HEK293 (cell line): ENCODE results near the gene IFNAR1.

Source experiments
- CTCF ChIA-PET: fragments of 350-600 bp; formaldehyde crosslinking; extraction: SDS; loops from one replicate; lab custom pipeline; 2021; ENCODE audit warnings: antibody characterized with exemption; lab: Yijun Ruan, JAX
- POLR2A ChIA-PET: fragments of 300-600 bp; formaldehyde crosslinking; extraction: SDS; loops from one replicate; lab custom pipeline; 2020; ENCODE audit warnings: antibody characterized with exemption, inconsistent platforms; lab: Yijun Ruan, JAX
- H3K27ac ChIP-seq: fragments of 200-500 bp; sonication (Bioruptor generic); 2 replicates; pipeline ENCODE4 v1.5.1; 2014; ENCODE audit warnings: low read depth, low read length, control low read depth, inconsistent platforms; ENCODE audit errors: extremely low read depth
- H3K36me3 ChIP-seq, 2 experiments: fragments of 200-500 bp in 1 of 2; sonication (Bioruptor generic) in 1 of 2; 1 replicate in 1 of 2; 2 replicates in 1 of 2; pipeline ENCODE4 v1.5.1; 2014 to 2017; ENCODE audit warnings: inconsistent platforms in 2 of 2, low read length in 2 of 2; ENCODE audit not compliant: control insufficient read depth in 2 of 2, insufficient read depth in 1 of 2
- H3K4me1 ChIP-seq: fragments of 200-500 bp; sonication (Bioruptor generic); 2 replicates; pipeline ENCODE4 v1.5.1; 2014; ENCODE audit warnings: mild to moderate bottlenecking, low read length, inconsistent platforms; ENCODE audit not compliant: control insufficient read depth, insufficient read depth
- H3K4me3 ChIP-seq: 2 replicates; pipeline ENCODE4 v1.5.1; 2011; ENCODE audit warnings: low read depth, mild to moderate bottlenecking, control low read depth, low read length, moderate library complexity
- H3K9me3 ChIP-seq: fragments of 200-500 bp; sonication (Bioruptor generic); 2 replicates; pipeline ENCODE4 v1.5.1; 2014; ENCODE audit warnings: low read depth, low read length, inconsistent platforms; ENCODE audit not compliant: control insufficient read depth, insufficient read depth
- BCL11B ChIP-seq: fragments of 450-650 bp; formaldehyde crosslinking; IDR thresholded peaks from 2 replicates; pipeline ENCODE4 v1.5.1; 2016; ENCODE audit warnings: low read depth, missing biosample characterization, missing genetic modification characterization
- GLIS1 ChIP-seq: fragments of 450-650 bp; formaldehyde crosslinking; IDR thresholded peaks from 2 replicates; pipeline ENCODE4 v1.5.1; 2016; ENCODE audit warnings: missing biosample characterization, missing genetic modification characterization
- KLF17 ChIP-seq: fragments of 450-650 bp; formaldehyde crosslinking; IDR thresholded peaks from 2 replicates; pipeline ENCODE4 v1.5.1; 2016; ENCODE audit warnings: missing biosample characterization, missing genetic modification characterization
- KLF7 ChIP-seq: fragments of 450-650 bp; formaldehyde crosslinking; IDR thresholded peaks from 2 replicates; pipeline ENCODE4 v1.5.1; 2016; ENCODE audit warnings: missing biosample characterization, missing genetic modification characterization, borderline replicate concordance
- PBX3 ChIP-seq: sonication (generic); formaldehyde crosslinking; IDR thresholded peaks from 2 replicates; pipeline ENCODE4 v1.8.1; 2022; ENCODE audit warnings: mild to moderate bottlenecking, moderate library complexity, missing genetic modification reagents
- RBAK ChIP-seq: fragments of 450-650 bp; formaldehyde crosslinking; IDR thresholded peaks from 2 replicates; pipeline ENCODE4 v1.5.1; 2016; ENCODE audit warnings: missing biosample characterization, missing genetic modification characterization
- SCRT2 ChIP-seq: fragments of 450-650 bp; formaldehyde crosslinking; IDR thresholded peaks from 2 replicates; pipeline ENCODE4 v1.5.1; 2016; ENCODE audit warnings: missing biosample characterization, missing genetic modification characterization
- SP2 ChIP-seq: fragments of 450-650 bp; formaldehyde crosslinking; IDR thresholded peaks from 2 replicates; pipeline ENCODE4 v1.5.1; 2016; ENCODE audit warnings: missing biosample characterization, missing genetic modification characterization
- YY2 ChIP-seq: fragments of 450-650 bp; formaldehyde crosslinking; IDR thresholded peaks from 2 replicates; pipeline ENCODE4 v1.5.1; 2016; ENCODE audit warnings: missing biosample characterization, missing genetic modification characterization
- ZBTB49 ChIP-seq: fragments of 450-650 bp; formaldehyde crosslinking; IDR thresholded peaks from 2 replicates; pipeline ENCODE4 v1.5.1; 2016; ENCODE audit warnings: missing biosample characterization, missing genetic modification characterization, low read depth
- ZFP37 ChIP-seq: fragments of 450-650 bp; formaldehyde crosslinking; IDR thresholded peaks from 2 replicates; pipeline ENCODE4 v1.5.1; 2016; ENCODE audit warnings: missing biosample characterization, missing genetic modification characterization
- ZFP41 ChIP-seq: fragments of 450-650 bp; formaldehyde crosslinking; IDR thresholded peaks from 2 replicates; pipeline ENCODE4 v1.5.1; 2016; ENCODE audit warnings: missing biosample characterization, missing genetic modification characterization, borderline replicate concordance
- ZNF157 ChIP-seq: fragments of 450-650 bp; formaldehyde crosslinking; IDR thresholded peaks from 2 replicates; pipeline ENCODE4 v1.5.1; 2016; ENCODE audit warnings: missing biosample characterization, missing genetic modification characterization
- ZNF202 ChIP-seq: fragments of 450-650 bp; formaldehyde crosslinking; IDR thresholded peaks from 2 replicates; pipeline ENCODE4 v1.5.1; 2016; ENCODE audit warnings: missing biosample characterization, missing genetic modification characterization, borderline replicate concordance
- ZNF280D ChIP-seq: fragments of 450-650 bp; formaldehyde crosslinking; IDR thresholded peaks from 2 replicates; pipeline ENCODE4 v1.5.1; 2016; ENCODE audit warnings: missing biosample characterization, missing genetic modification characterization
- ZNF292 ChIP-seq: fragments of 450-650 bp; formaldehyde crosslinking; IDR thresholded peaks from 2 replicates; pipeline ENCODE4 v1.5.1; 2016; ENCODE audit warnings: low read depth, missing biosample characterization, missing genetic modification characterization, borderline replicate concordance
- ZNF350 ChIP-seq: fragments of 450-650 bp; formaldehyde crosslinking; IDR thresholded peaks from 2 replicates; pipeline ENCODE4 v1.5.0; 2017; ENCODE audit warnings: missing biosample characterization, mild to moderate bottlenecking, missing genetic modification characterization
- ZNF549 ChIP-seq: fragments of 450-650 bp; IDR thresholded peaks from 2 replicates; pipeline ENCODE4 v1.5.1; 2018; ENCODE audit warnings: missing biosample characterization, missing genetic modification characterization, mild to moderate bottlenecking, inconsistent platforms, moderate library complexity
- ZNF677 ChIP-seq: fragments of 450-650 bp; IDR thresholded peaks from 2 replicates; pipeline ENCODE4 v1.5.0; 2018; ENCODE audit warnings: missing biosample characterization, mild to moderate bottlenecking, missing genetic modification characterization, moderate library complexity
- ZNF785 ChIP-seq: fragments of 450-650 bp; formaldehyde crosslinking; IDR thresholded peaks from 2 replicates; pipeline ENCODE4 v1.5.1; 2016; ENCODE audit warnings: missing biosample characterization, missing genetic modification characterization
- ZNF792 ChIP-seq: fragments of 450-650 bp; formaldehyde crosslinking; IDR thresholded peaks from 2 replicates; pipeline ENCODE4 v1.5.1; 2016; ENCODE audit warnings: missing biosample characterization, missing genetic modification characterization
- ZSCAN16 ChIP-seq: fragments of 450-650 bp; formaldehyde crosslinking; IDR thresholded peaks from 2 replicates; pipeline ENCODE4 v1.5.1; 2016; ENCODE audit warnings: missing biosample characterization, missing genetic modification characterization

The IFNAR1 gene

GRCh38 chr21:33292724-33293123, 32.0 kb upstream of the IFNAR1 start:
- Histone ChIP-seq H3K9me3 (no peaks in the 10 kb centered on the region), H3K4me3 (no peak overlapping the region), H3K36me3 (peaks cover 9 to 46% of the 10 kb centered on the region in 2 experiments; a peak in 2 of 3 replicates), H3K27ac (no peak overlapping the region), H3K4me1 (no peaks in the 10 kb centered on the region)
- CTCF ChIA-PET = no interaction called here
- TF ChIP-seq YY2 (no peak), GLIS1 (tag by site-specific recombination) (0 out of 2 replicates have a peak, but pooled peaks have one; percentile 22), ZNF792 (tag by site-specific recombination) (no peak)
- TF ChIP-seq, all 188 proteins: peak for 1
- POLR2A ChIA-PET = no interaction called here

GRCh38 chr21:33293136-33293535, 31.6 kb upstream of the IFNAR1 start:
- Histone ChIP-seq H3K36me3 (peaks cover 9 to 43% of the 10 kb centered on the region in 2 experiments; a peak in 2 of 3 replicates), H3K4me3 (no peak overlapping the region), H3K27ac (no peak overlapping the region), H3K9me3 (no peaks in the 10 kb centered on the region), H3K4me1 (no peaks in the 10 kb centered on the region)
- TF ChIP-seq ZNF202 (tag by site-specific recombination) (no peak), RBAK (tag by site-specific recombination) (no peak), ZFP37 (tag by site-specific recombination) (no peak), SP2 (tag by site-specific recombination) (no peak), ZNF549 (tag by site-specific recombination) (no peak), ZNF157 (tag by site-specific recombination) (no peak), KLF17 (tag by site-specific recombination) (no peak), ZSCAN16 (no peak), KLF7 (no peak), ZNF350 (tag by site-specific recombination) (no peak), PBX3 (no peak), ZBTB49 (tag by site-specific recombination) (no peak)
- ChIA-PET POLR2A (interaction anchor here (0.5 kb wide), 1 partner anchor 887 kb away, joined by 5 read pairs; no protein-coding TSS in a partner anchor), CTCF (no interaction called here)

DNA sequence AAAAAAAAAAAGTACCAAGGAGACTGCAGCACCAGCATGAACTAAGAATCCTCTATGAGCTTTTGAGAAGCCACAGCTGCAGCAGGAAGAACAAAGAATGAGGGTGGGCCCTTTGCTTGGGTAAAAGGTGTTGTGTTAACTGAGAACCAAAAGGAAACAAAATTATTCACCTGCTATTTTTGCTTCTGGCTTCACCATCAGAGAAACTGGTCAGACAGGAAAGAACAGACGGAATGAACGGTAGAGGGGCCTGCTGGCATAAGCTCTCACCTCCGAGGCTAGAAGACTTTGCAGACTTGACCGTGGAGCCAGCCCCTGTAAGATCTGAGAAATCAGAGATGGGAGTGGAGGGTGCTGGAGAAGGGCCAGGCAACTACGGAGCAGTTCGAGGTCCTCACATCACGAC, 31.0 kb upstream of the IFNAR1 start:
- Histone ChIP-seq H3K9me3 (no peaks in the 10 kb centered on the region), H3K27ac (no peak overlapping the region), H3K4me1 (no peaks in the 10 kb centered on the region), H3K36me3 (peaks cover 9 to 37% of the 10 kb centered on the region in 2 experiments; a peak in 2 of 3 replicates), H3K4me3 (no peak overlapping the region)
- ChIA-PET CTCF (interaction anchor here (0.6 to 1.0 kb wide), 2 partner anchors 67 to 354 kb away, joined by 3 to 4 read pairs; no protein-coding TSS in a partner anchor), POLR2A (interaction anchor here (0.5 kb wide), 1 partner anchor 888 kb away, joined by 5 read pairs; no protein-coding TSS in a partner anchor)
- TF ChIP-seq SCRT2 = no peak
- TF ChIP-seq ZNF292 (tag by site-specific recombination) = no peak
- TF ChIP-seq ZFP41 = no peak
- TF ChIP-seq ZNF677 (tag by site-specific recombination) = no peak
- TF ChIP-seq ZNF280D (tag by site-specific recombination) = no peak
- TF ChIP-seq BCL11B = no peak
- no peak for TF ChIP-seq ZNF785 (tag by site-specific recombination)
